Measurements from ENCODE around the gene KREMEN2. TPM values are rescaled to one million over a fixed set of nuclear protein-coding genes. Genes with fewer than 3 reads are reported as not detected.

KREMEN2 gene
- total and polyA plus RNA-seq, 2 of the 8 experiments (the other 6 are each of a cell fraction or from before 2014, with no cell fraction given) = 6.6 to 7.0 TPM

DNA sequence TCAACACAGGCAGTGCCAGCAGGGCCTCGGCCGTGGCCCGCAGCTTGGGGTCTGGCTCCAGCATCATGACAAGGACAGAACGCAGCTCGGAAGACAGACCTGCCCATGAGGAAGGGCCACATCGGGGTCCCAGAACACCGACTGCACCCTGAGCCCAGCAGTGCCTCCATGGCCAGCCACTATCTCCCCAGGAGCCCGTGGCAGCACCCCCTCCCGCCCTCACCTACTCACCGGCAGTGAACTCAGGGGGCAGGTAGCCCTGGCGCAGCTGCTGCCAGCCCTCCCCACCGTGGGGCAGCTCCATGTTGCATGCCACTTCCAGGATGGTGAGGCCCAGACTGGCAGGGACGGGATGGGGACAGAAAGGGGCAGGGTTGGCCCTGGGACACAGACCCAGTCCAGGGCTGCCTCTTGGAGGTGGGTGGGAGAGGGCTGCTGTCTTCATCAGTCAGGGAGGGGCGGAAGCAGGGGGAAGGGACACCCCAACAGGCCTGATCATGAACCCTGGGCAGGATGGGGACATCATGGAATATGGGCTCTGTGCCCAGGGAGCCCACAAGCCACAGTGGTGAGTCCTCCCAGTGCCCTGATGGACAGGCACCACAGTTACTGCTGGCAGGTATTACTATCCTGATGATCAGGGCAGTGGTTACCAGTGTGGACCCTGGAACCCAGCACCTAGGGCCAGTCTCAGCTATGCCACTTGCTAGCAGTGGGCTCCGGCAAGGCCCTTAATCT lies 10.4 kb downstream of the KREMEN2 start:
- WGBS, 2 experiments (ENCODE audit: extremely low coverage in 1 of 2, insufficient coverage in 1 of 2, insufficient read length in 1 of 2, insufficient replicate concordance in 2 of 2, low coverage in 1 of 2, low lambda C conversion rate in 2 of 2, missing lambda C conversion rate in 1 of 2) = 93% methylated on average over 12 of the region's 15 CpGs; no CpG with 5 or more reads in 1 of the 2 experiments
- Histone ChIP-seq H4K5ac (ENCODE audit: insufficient read length, low read depth, low read length) (no peak overlapping the region), H3K4ac (replicated peaks; ENCODE audit: insufficient read length, low read depth, low read length) (no peak overlapping the region), H2BK120ac (replicated peaks; ENCODE audit: low read depth, low read length) (no peak overlapping the region), H3K9me3 (ENCODE audit: insufficient read depth in 2 of 2, low read depth in 1 of 2, low read length in 1 of 2) (no peaks in the 10 kb centered on the region), H3K27ac (ENCODE audit: low read depth, low read length) (no peak overlapping the region), H3K9ac (replicated peaks in 1 of 4; ENCODE audit: extremely low read depth in 1 of 4, low read depth in 3 of 4, low read length in 3 of 4) (no peak overlapping the region), H4K91ac (replicated peaks; ENCODE audit: insufficient read length, low read length) (no peak overlapping the region), H2BK15ac (ENCODE audit: low read length) (no peak overlapping the region), H2AFZ (ENCODE audit: low read length) (no peak overlapping the region), H4K20me1 (replicated peaks in 1 of 2; ENCODE audit: control insufficient read depth in 1 of 2, insufficient read depth in 2 of 2, low read length in 2 of 2) (peaks cover 30 to 41% of the 10 kb centered on the region in 2 experiments), H3K23ac (ENCODE audit: insufficient read length) (no peak overlapping the region), H3K56ac (replicated peaks; ENCODE audit: insufficient read length, low read depth, low read length) (no peak overlapping the region), H3K27me3 (replicated peaks in 1 of 4; ENCODE audit: control insufficient read depth in 3 of 4, extremely low read depth in 1 of 4, insufficient read depth in 3 of 4, low read length in 3 of 4) (no peaks in the 10 kb centered on the region), H3K23me2 (ENCODE audit: low read depth, low read length) (peaks cover 4% of the 10 kb centered on the region; the same call in 1 of the 2 replicates), H2BK12ac (ENCODE audit: low read depth, low read length) (no peak overlapping the region), H3K4me1 (replicated peaks in 1 of 4; ENCODE audit: control insufficient read depth in 3 of 4, insufficient read depth in 4 of 4, low read length in 3 of 4) (peaks cover 0 to 15% (median 9%) of the 10 kb centered on the region in 4 experiments; a peak in 6 of 7 replicates), H2BK20ac (ENCODE audit: low read length) (no peak overlapping the region), H2BK5ac (ENCODE audit: low read depth, low read length) (no peak overlapping the region; the same call in 1 of the 2 replicates), H3K18ac (ENCODE audit: extremely low read depth, low read length) (no peak overlapping the region), H2AK5ac (ENCODE audit: low read depth, low read length) (no peak overlapping the region), H3K36me3 (ENCODE audit: control insufficient read depth in 2 of 4, insufficient read depth in 4 of 4, low read length in 3 of 4) (peaks cover 20 to 46% (median 33%) of the 10 kb centered on the region in 4 experiments), H3K79me2 (ENCODE audit: control insufficient read depth in 1 of 2, insufficient read depth in 2 of 2, low read length in 2 of 2) (peaks cover 0 to 7% of the 10 kb centered on the region in 2 experiments; a peak in 2 of 4 replicates), H3K14ac (ENCODE audit: insufficient read length) (no peak overlapping the region), H4K8ac (ENCODE audit: extremely low read depth, insufficient read depth, low read length) (no peak overlapping the region), H3K4me3 (ENCODE audit: extremely low read depth in 1 of 4, insufficient read depth in 2 of 4, low read depth in 3 of 4, low read length in 4 of 4) (no peak overlapping the region), H3K4me2 (ENCODE audit: insufficient read depth in 1 of 2, low read depth in 2 of 2, low read length in 2 of 2) (no peak overlapping the region), H3K79me1 (ENCODE audit: low read depth, low read length) (peaks cover 18% of the 10 kb centered on the region)
- no peak for TF ChIP-seq GTF2F1 (IDR thresholded peaks at IDR 0.05; ENCODE audit: borderline replicate concordance, low read depth, low read length)
- no peak for TF ChIP-seq FOSL1 (IDR thresholded peaks at IDR 0.05; ENCODE audit: insufficient read depth, low read depth, low read length)
- no peak for TF ChIP-seq POU5F1 (IDR thresholded peaks at IDR 0.05; ENCODE audit: low read depth, low read length)
- CTCF ChIA-PET (ENCODE audit: partially characterized antibody) = interaction anchor here (0.7 to 2.8 kb wide), 9 partner anchors 9 to 1021 kb away, joined by 3 to 15 read pairs (median 3); no protein-coding TSS in a partner anchor
- FAIRE-seq (no peak), DNase-seq (ENCODE audit: low read depth in 1 of 2, low spot score in 2 of 2) (no peak)
- POLR2A ChIA-PET (ENCODE audit: partially characterized antibody) = interaction anchor here (0.7 to 25.4 kb wide), 11 partner anchors 8 to 67 kb away, joined by 3 to 455 read pairs (median 4); partner anchors contain the start of genes CLDN6, HCFC1R1, KREMEN2 and PKMYT1
